ENCODE results near the gene CERS6.
A peak's percentile ranks its signal among the peaks of the same experiment; 100 is the strongest.

CERS6 gene

DNA sequence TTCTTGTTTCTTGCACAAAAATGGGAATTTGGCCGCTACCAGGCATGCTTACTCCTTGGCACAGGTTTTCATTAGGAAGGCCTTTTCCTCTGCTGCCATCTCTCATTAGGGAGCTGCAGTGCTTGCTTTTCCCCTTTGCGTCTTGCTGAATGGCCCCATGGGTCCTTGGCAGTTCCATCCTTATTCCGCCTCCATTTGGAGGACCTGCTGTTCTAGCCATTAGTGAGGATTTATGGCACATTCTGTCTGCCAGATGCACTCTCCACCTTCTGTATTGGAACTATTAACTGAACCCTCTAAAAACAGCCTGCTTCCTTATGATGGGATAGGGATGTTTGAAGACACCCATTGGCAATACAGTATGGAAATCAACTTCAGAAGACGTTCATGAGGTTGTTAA, 242.9 kb downstream of the CERS6 start:
- no peak for DNase-seq (ENCODE audit: low read depth, low spot score)

DNA sequence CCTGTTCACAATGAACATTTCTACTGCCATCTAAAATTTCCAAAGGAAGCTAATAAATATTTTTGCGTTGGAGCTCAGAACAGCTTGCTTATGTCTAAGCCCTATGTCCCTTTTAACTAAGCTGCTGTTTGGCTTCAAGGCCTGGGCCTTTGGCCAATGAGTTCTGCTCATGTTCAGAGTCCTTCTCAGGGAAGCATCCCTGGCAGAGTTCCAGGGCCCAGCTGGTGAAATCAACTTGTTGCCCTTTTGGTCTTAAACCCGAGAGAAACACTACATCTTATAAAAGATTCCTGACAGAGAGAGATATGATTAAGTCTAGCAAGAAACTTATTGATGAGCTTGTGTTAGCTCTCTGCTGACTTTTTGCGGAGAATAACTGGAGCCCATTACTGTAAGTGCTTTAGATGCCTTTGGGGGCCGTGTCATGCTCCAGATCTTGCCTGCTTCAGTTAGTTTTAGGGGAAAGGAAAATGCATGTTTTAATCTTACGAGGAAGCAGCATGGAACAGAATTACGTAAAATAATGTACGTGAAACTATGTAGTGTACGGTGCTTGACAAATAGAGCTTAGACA, 243.9 kb downstream of the CERS6 start:
- peak; percentile 18 for DNase-seq (ENCODE audit: low read depth, low spot score)

DNA sequence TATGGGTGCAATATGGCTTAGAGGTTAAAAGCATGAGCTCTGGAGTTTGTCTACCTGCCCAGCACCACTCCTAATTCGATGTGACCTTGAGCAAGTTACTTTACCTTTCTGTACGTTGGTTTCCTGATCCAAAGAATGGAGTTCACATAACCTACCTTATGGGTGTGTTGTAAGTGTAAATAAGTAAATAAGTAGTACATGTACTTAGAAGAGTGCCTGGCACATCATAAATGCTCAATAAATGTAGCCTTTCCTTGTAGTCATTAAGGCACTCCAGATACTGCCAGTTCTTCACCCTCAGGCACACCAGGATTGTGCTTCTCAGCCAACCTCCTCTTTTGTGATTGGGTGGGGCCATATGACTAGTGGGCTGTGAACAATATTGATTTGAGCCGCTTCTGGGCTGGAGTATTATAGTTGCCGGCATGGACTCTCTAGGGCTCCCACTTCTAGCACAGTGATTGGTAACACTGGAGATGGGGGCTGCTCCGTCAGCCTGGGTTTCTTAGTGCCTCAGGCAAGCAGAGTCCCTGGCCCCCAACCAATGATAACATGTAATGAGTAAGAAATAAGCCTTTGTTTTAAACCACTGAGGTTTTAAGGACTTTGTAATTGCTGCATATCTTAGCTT, 244.7 kb downstream of the CERS6 start:
- peak; percentile 36 for DNase-seq (ENCODE audit: low read depth, low spot score)

DNA sequence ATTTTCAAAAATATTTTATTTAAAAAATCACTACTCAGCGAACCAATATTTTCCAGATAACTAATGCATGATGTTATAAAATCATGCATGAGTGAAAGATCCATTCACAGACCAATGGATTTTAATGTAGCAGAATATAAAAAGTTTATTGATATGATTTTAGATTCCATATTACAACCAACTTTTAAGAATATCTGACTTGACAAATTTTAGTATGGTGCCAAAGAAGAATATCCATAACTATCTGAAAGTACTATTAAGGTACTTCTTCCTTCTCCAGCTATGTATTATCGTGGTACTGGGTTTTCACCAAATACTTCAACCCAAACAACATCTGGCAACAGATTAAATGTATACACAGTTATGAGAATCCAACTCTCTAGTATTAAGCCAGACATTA, 246.5 kb downstream of the CERS6 start:
- DNase-seq (ENCODE audit: low read depth, low spot score) = no peak

DNA sequence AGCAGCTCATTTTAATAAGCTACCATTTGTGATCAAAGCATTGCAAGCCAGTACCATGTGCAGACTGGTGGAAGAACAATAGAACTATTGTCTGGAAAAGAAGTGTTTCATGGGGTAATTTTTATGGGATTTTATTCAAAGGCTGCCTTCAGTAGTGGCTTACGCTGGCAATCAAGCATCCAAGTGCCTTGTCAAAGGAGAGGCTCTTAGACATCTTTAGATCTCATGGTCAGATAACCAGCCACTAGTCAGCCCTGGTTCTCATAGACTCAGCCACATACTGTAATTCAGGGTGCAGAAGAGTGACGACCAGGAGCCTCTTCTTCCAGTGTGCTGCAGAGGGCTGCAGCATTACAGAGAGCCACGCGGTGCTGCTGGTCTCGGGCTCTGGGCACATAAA, 247.9 kb downstream of the CERS6 start:
- DNase-seq (ENCODE audit: low read depth, low spot score) = no peak

DNA sequence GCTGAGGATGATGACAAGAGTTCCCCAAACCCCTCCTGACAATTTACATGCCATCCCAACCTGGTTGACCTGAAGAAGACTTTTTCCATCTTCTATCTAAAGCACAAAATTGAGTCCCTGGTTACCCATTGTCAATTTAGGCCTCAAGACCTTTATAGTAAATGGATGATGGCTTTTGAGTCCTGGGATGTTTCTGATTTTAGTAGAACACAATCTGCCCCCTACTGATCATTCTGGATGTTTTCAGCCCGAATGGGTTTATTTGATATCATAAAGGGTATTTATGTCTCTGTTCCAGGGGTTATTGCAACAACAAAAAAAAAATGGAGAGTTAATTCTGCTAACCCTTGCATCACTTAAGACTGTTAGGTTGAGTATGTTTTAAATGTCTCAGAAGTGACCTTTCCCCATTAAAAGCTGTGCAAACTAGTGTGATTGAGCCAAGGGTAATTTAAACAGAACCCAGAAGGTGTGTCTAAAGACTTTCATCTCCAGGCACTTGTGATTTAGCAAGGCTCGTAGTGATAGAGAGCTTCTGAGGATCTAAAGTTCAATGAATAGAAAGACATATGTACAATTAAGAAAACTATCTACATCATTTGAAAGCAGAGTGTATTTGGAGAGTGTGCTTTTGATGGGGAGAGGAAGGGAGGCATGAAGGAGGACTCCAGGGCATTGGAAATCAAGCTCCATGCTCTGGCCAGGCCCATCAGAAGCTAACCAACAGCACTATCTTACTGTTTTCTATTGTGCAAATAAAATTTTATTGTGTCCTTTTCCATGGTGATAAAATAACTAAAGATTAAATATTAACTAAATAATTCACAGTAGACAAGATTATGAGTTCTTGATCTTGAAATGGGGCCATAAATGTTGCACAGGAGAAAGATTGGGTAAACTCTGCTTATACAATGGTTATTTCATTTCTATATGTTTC, 249.7 kb downstream of the CERS6 start:
- DNase-seq (ENCODE audit: low read depth, low spot score) = peak; percentile 22

DNA sequence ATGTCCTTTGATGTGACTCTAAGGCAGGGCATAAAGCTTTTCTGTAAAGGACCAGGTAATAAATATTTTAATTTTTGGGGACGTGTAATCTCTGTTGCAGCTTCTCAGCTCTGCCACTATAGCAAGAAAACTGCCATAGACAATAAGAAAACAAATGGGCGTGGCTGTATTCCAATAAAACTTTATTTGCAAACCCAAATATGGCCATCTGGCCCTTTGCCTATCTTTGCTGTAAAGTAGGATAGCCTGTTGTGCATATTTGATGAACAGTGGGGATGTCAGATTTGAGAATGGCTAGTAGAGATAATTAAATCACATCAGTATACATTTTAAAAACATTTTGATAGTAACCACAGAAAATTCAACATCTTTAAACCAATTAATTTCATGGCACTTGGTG, 250.7 kb downstream of the CERS6 start:
- DNase-seq (ENCODE audit: low read depth, low spot score) = no peak

DNA sequence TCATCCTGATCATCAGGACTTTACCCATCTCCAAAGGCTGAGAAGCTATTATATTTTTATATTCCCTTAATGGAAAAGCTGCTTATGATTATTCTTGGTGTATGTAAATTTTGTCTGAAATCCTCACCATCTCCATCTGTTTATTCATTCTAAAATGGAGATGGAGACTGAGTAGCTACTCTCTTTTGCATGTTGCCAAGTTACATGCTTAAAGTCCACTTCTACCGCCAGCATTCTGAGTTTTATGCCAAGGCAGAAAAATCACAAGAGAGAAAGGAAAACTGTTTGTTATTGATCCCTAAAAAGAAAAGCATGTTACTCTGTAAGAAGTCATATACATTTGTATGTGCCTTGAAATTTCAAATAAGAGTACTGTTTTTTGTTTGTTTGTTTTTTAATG, 252.0 kb downstream of the CERS6 start:
- no peak for DNase-seq (ENCODE audit: low read depth, low spot score)

DNA sequence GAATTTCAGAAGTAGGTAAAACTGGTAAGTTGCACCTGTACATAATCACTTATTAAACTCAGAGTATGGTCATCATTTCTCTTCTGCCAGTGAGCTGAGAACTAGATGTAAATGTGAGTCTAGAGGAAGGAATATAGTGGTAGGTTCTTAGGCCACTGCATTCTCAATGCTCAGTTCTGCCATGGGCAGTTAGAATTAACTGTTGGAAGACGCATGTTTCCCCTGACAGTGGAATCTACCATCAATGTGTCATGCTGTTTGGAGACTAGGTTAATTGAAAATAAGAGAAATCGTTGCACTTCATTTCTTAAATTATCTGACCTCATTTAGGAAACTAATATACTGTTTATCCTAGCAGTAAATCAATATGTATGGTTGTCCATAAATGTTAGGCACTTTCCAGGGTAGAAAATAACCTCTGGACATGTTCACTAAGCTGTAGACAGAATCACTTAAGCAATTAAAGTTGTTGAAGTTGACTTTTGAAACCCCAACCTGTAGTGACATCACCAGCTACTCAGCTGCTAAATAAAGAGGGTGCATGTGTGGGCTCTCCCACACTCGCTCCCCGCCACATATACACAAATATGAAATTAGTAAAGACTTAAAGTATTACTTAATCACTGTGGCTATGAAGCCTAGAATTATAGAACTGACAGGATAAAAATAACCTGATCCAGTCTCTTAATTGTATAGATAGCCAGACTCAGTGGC, 254.8 kb downstream of the CERS6 start:
- no peak for DNase-seq (ENCODE audit: low read depth, low spot score)

DNA sequence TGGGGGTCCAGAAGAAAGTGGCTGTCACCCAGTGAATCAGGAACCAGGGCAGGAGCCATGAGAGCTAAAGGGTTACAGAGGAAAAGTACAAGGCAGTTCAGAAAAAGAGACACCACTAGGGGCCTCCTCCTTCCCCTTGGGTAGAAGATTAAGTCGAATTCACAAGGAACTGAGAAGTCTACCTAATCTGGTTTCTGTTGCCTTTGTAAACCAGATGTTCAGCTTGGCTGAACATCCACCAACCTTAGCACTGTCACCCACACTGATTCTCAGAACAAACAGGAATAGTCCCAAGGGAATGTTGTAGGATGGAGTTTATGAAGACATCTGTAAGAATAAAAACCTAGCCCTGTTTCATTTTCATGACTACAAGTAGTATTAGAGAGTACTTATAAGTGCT, 256.0 kb downstream of the CERS6 start:
- DNase-seq (ENCODE audit: low read depth, low spot score) = no peak

DNA sequence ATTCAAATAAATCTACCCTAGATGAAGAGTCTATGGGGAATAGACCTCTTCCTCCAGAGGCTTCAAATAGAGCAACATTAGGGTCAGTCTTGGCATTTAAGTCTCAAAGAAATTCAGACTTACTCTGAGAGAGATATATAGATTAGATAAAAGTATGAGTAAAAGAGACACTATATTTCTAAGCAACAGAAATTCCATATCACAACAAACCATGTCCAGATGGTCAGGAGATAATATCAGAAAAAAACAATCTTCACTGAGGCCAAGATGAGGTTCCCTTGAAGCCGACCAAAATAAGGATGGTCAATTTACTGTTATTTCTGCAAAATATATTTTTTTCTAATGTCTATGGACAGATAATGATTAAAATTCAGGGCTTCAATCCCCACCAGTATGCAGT, 257.3 kb downstream of the CERS6 start:
- DNase-seq (ENCODE audit: low read depth, low spot score) = no peak

DNA sequence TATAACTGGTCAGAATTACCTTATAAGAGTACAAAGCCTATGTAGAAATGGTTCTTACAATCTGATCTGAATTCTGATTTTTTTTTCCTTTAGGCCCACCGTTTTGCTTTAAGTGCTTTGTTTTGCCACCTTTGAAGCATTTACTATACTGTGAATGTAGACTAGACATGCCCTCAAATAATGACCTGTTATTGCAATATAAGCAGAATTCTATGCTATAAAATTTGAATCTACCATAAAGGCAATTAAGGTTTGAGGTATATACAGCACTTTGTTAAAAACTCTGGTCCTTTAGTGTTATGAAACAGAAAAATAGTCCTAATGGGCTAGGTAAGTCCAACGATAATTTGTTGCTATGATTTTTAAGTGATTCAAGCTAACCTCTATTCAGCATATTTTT, 259.8 kb downstream of the CERS6 start:
- no peak for DNase-seq (ENCODE audit: low read depth, low spot score)

DNA sequence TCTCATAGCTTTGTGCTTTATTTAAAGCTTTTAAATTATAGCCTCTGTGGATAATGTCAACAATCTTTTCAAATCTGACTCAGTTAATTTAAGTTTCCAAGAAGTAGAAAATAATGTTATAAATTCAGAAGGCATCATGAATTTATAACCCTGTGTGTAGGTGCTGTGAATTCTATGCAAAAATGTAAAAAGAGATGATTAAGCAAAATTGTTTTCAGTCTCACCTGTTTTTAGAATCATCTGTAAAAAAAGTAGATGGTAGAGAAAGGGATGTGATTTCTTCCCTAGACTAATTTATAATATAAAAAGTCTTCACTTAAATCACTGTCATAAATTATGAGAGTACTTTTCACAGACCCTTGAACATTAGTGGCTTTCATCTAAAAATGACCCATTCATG, 260.8 kb downstream of the CERS6 start:
- no peak for DNase-seq (ENCODE audit: low read depth, low spot score)

DNA sequence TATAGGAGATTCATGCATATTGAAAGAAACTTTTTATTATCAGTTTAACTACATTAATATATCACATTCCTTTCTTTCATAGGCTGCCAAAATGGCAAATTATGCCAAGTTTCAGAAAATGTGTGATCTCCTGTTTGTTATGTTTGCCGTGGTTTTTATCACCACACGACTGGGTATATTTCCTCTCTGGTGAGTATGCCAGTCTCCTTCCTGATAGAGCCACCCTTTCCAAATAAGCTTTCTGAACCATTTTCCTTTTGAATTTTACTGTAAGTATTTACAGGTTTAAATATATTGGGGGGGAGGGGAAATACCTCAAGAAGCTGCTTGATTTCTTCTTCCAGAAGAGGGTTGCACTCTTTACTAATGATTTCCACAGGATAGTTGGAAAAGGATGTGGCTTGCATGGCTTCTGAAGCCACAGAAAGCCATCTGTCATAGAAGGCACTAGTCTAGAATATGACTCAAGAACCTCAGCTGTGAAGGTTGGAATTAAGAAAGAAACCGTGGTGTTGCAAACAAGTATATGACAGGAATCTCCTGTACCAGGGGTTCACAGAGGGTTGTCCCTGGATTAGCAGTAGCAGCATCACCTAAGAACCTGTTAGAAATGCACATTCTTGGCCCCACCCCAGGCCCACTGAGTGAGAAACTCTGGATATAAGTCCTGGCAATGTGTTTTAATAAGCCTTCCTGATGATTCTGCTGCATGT, 261.9 kb downstream of the CERS6 start:
- DNase-seq (ENCODE audit: low read depth, low spot score) = no peak

DNA sequence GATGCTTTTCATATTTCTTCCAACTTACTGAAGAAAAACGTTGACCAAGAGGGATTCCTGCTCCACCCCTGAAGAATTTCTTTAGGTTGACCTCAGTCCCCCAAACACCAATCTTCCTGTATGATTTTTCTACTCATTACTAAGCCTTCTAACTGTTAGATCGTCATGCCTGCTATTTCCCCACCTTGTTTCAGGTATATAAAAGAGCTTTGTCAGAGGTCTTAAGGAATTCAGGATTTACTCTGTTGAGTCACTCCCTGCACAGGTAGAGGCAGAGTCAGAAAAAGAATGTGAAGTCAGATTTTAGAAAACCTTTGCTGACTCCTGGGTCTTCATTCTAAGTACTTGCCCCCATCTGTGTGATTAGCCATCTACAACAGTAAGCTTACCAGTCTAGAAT, 262.6 kb downstream of the CERS6 start:
- DNase-seq (ENCODE audit: low read depth, low spot score) = no peak

DNA sequence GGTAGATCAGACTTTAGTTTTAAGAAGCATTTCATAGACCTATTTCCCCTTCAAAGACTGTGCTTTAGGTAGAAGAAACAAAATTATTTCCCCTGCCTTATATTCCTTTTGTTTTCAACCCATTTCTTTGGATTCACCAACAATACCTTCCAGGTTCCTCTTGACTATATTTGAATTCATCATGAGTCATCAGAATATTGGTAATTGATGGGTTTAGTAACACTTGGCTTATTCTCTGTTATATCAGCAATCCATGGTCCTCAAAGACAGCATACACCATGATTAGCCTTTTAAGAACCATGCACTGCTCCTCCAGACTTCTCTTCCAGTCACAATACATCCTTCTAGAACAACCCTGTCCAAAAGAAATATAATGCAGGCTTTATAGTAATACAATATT, 263.4 kb downstream of the CERS6 start:
- DNase-seq (ENCODE audit: low read depth, low spot score) = no peak

DNA sequence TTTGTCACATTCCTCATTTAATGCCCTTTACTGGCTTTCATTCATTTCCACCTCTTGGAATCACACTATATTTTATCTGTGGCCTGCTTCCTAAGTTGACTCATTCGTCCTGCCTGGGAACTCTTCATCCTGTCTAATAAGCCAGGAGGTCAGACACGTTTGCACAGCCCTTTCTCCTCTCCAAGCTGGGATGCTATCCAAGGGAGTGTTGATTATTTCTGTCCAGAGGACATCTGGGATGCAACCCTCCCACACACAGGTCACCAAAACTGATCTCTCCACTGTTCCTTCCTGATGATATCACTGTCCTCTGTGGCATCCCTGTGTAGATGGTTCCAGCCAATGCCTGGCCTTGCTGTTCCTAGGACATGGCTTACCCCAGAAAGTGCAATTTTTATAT, 266.5 kb downstream of the CERS6 start:
- no peak for DNase-seq (ENCODE audit: low read depth, low spot score)

DNA sequence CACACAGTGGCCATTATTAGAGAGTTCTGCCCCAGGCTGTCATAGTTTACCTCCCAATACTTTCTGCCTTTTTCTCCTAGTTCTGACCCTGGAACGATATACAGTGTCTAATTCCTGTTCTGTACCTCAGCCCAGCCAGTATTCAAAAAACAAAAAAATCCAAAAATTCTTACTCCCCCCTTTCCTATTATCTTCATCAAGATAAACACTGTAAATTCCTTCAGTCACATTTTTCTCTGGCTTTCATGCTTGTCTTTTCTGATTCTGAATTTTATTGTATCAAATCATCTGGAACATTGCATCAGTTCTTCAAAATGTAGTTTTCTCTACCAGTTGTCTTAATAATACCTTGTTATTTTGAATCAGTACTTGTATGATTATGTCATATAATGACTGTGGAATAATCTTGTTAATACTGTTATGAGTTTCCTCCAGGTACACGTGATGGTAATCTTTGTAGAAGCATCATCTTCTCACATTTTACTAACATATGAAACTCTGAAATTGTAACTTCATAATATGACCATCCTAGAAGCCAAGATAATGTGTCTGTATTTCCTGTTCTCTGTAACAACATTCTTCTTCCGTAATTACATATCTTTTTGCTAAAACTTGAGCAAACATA, 267.3 kb downstream of the CERS6 start:
- no peak for DNase-seq (ENCODE audit: low read depth, low spot score)

DNA sequence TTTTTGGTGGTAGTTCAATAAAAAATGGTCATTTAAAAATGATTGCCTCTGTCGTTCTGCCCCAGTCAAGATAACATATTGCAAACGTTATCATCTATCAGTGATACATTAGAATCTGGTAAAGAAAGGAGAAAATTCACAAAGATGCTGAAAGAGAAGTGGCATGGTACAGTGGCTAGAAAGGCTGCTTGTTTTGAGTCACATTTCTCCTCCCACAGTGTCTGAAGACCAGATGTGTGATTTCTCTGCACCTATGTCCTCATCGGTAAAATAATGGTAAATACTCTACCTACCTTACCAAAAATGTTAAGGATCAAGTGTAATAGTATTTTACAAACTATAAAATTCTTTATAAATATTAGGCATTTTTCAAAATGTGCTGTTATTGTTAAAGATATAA, 270.3 kb downstream of the CERS6 start:
- DNase-seq (ENCODE audit: low read depth, low spot score) = no peak

DNA sequence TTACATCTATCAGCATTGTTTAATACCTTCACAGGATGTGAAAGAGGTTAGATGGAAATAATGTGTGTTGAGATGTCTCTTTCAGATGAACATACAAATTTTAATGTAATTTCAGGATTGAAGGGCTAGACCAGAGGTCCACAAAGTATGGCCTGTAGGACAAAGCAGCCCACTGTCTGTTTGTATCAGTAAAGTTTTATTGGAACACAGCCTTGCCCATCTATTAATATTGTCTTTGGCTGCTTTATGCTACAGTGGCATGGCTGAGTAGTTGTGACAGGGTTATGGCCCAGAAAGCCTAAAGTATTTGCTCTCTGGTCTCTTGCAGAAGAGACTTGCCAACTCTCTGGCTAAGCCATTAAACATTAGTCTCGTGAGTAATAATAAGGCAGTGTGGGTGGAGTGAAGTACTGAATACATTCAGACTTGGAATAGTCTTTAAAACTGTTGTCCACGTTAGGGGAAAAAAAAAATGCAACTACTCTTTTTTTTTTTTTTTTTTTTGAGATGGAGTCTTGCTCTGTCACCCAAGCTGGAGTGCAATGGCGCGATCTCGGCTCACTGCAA, 271.9 kb downstream of the CERS6 start:
- no peak for DNase-seq (ENCODE audit: low read depth, low spot score)

DNA sequence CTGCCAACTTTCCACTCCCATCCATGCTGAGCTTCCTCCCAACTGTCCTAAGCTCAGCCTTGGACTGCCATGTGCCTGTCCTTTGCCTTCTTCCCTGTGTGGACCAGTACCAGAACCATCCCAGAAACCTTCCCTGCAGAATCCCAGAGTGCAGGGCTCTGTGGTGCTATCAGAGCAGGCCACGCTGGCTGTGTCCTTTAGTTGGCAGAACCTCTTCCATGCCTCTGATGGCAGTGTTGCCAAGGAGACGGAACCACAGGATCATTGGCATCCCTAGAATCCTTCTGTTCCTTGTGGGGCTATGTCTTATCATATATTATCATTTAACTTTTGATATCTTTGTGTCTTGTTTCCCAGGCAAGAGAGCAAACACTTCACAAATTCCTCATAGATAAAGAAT, 273.4 kb downstream of the CERS6 start:
- no peak for DNase-seq (ENCODE audit: low read depth, low spot score)
